ENCODE measurements around the gene MYOM3.

DNA sequence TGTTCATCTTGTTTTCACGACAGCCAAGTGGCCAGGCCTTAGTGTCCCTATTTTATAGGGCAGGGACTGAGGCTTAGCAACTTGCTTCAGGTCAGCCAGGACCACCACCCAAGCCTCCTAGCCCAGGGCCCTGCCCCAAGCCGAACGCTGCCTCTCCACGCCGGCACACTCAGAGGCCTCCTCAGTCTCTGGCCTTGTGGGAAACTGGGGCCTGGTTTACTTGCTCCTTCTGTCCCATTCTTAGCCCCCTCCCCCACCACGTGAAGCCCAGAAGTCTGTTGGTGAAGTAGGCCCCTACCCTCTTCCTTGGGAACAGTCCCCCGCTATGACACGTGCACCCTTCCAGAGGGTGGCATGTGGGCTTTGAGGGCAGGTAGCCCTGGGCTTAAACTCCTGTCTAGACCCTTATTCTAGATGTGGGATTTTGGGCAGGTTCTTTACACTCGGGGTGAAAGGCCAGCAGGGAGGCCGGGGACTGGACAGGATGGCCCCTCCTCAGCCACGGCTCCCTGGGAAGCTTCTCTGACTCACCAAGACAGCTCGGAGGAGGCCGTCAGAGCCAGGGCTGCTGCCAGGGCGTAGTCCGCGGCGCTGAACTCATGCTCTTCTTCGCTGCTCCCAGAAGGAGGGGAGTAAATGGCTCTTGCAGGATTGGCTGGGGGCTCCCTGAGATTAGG is 4.3 kb downstream of the MYOM3 start:
- TF ChIP-seq, protein P1, sequence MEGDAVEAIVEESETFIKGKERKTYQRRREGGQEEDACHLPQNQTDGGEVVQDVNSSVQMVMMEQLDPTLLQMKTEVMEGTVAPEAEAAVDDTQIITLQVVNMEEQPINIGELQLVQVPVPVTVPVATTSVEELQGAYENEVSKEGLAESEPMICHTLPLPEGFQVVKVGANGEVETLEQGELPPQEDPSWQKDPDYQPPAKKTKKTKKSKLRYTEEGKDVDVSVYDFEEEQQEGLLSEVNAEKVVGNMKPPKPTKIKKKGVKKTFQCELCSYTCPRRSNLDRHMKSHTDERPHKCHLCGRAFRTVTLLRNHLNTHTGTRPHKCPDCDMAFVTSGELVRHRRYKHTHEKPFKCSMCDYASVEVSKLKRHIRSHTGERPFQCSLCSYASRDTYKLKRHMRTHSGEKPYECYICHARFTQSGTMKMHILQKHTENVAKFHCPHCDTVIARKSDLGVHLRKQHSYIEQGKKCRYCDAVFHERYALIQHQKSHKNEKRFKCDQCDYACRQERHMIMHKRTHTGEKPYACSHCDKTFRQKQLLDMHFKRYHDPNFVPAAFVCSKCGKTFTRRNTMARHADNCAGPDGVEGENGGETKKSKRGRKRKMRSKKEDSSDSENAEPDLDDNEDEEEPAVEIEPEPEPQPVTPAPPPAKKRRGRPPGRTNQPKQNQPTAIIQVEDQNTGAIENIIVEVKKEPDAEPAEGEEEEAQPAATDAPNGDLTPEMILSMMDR (IDR thresholded peaks at IDR 0.05), result no peak
- no peak for TF ChIP-seq EP300 (IDR thresholded peaks at IDR 0.05)

Measured in A549 (cell line).